Inflammatory macrophage (primary cell): ENCODE results near the gene TSHZ1.
A peak's percentile ranks its signal among the peaks of the same experiment; 100 is the strongest.
"Not testable (repeated sequence)": the region's sequence is repeated elsewhere in the genome, so short reads cannot be mapped to it uniquely, and the experiment has no call there.

Source experiments
- DNase-seq, 2 donors: peaks; one replicate each; pipeline ENCODE4 v3.0.0-alpha.2; 2020 to 2022

Gene TSHZ1

GRCh38 chr18:75183973-75184493 lies 26.6 kb upstream of the TSHZ1 start:
- no peak for DNase-seq

GRCh38 chr18:75185460-75185859 lies 25.1 kb upstream of the TSHZ1 start:
- no peak for DNase-seq

GRCh38 chr18:75187702-75188101 lies 22.9 kb upstream of the TSHZ1 start:
- DNase-seq, result not testable (repeated sequence)

- DNase-seq, result no peak
These were observed 20.9 kb upstream of the TSHZ1 start for GRCh38 chr18:75189696-75190095.

GRCh38 chr18:75192899-75193298 lies 17.7 kb upstream of the TSHZ1 start:
- no peak for DNase-seq

DNA sequence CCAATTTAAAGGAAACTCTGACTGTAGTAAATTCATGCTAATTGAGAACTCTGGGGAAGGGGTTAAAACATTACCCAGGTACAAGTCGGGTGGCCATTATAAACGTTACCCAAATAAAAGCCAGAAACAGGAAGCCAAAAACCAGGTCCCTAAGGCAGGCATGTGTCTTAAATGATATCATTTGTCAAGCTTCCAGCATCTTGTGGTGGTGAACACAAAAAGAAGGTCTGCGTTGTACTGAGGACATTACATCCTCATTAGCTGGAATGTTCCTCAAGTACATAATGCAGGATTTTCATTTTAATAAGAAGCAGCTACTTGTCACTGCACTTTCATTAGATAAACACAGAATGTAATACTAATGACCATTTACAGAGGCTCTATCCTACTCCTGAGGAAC lies 12.6 kb upstream of the TSHZ1 start:
- no peak for DNase-seq

- DNase-seq, result no peak
These were observed 11.3 kb upstream of the TSHZ1 start for GRCh38 chr18:75199327-75199726.

DNA sequence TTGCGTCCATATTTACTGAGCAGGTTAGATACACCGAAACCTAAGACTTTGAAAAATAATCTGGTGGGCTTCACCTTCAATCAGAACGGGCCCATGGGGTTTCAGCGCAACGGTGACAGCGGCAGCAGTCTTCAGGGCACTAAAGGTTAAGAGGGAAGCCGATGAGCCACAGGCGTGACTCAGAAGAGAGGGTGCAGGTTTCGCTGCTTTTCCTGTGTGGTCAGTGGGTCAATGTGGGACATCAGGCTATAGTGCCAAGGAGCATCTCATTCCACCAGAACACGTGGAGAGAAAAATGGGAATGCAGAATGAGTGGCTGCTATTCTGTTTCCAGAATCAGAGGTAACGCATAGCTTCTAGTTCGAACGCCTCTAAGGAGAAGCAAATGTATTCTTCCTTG lies 10.5 kb upstream of the TSHZ1 start:
- no peak for DNase-seq

DNA sequence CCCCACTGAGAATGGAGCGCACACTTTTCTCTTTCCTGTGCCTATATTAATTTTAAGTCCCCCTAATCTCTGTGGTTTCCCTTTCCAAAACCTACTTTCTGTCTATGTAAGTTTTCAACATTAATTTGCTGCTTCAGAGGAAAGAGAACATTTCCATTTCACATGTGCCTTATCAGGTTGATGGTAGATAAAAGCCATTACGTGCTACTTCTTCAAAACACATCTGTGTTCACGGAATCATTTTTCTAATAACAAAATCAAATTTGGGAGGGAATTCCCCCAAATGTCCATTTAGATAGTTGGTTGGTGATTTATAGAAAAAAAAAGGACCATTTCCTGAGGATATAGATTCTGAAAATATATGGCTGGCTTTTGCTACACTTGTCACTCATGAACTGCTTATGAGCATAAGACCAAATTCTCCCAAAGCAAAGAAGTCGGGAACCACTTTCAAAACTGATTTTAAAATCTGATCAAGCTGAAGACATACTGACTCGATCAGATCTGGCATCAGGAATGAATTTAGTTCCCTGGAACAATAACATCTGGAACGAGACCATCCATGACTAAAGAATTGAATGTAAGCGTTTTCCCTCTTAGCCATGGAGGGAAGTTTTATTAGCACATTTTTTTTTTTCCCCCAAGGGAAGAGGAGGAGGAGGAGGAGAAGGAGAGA lies 9.9 kb upstream of the TSHZ1 start:
- DNase-seq, result no peak

DNA sequence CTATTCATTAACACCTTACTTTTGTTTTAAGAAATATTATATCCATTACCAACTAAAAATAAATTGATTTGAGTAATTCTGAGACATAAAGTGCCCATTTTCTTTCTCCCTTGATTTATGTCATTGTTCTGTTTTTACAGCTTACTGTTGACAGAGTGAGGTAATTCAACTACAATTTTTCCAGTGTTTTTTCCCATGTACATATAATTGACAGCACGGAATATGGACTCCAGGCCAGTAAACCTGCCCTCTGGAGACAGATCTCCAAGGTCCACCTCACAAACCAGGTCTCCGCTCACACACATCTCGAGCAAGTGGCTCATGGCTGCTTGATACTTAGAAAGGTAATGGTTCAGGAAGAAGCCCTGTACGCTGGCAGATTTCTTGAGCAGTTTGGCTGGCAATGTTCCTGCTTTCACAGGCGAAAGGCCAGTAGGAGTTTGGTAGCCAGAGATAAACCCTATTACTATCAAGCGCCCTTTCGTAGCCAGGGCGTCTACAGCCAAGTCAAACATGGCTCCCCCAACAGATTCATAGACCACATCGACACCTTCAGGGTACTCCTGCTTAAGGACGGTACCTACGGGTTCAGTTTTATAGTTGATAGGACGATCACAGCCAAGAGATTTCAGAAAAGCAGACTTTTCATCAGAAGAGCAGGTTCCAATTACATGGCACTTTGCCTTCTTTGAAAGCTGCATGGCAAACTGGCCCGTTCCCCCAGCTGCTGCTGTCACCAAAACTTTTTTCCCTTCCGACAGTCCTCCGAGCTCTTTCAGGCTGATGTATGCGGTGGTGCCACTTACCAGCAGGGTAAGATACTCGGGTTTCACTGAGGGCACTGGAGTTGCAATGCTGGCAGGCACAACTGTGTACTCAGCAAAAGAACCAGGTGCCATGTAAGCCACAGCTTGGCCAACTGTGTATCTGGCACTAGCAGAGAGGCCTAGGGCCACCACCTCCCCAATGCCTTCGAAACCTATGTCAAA lies 9.0 kb upstream of the TSHZ1 start:
- DNase-seq, result no peak

GRCh38 chr18:75202696-75203365 lies 7.8 kb upstream of the TSHZ1 start:
- no peak for DNase-seq

DNA sequence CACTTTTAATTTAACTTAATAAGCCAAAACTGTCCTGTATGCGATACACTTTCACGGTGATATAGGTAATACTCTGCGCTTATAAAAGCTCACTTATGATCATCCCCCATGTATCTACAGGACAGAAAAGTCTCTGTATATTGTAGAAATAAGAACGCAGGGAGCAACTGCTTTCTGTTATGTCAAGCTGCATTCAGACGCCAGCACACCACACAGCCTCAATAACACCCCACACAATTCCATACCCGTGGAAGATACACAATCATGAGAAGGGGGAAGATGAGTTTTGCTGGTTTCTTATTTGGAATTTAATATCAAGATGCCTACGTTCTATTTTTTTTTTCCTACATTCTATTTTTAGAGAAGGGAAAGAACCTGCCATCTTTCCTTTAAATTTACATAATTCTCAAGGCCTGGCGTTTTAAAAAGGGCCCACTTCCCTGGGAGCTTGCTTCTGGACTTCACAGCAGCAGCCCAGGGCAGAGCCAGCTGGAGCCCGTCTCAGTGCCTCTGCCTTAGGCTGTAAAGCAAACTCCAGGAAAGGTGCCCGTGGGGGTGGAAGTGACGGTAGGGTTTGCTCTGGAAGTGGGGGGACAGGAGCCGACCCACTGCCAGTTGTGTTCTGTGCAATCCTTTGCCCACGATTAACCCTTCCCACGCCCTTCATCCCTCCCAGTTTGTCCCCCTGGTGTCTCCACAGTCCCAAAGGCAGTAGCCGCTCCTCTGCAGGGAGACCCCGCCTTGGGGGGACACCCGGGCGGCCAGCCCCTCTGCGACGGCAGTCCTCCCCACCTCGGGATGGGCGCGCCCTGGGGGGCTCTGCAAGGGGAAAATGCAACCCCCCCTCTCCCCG lies 7.0 kb upstream of the TSHZ1 start:
- no peak for DNase-seq

DNA sequence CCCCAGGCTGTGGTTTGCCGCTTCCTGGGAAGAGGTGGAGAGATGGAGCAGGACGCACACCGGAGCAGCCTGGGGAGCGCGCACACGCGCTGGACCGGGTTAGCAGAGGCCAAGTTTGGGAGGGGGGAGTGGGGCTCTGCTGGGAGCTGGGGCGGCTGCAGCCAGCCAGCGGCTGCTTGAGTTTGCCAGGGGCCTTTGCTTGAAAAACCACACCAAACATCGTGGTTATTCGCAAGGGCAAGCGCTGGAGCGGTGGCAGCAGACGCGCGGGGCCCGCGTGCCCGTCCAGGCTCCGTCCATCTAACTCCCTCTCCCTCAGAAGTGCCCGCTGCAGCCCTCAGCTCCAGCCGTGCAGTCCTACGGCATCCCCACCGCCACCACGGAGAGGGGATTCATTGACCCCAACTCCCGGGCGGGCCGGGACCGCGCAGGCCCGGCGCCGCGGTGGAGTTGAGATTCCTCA lies 6.3 kb upstream of the TSHZ1 start:
- no peak for DNase-seq

- DNase-seq, result peak in 1 of 2 donors; percentile 13
These were observed 5.7 kb upstream of the TSHZ1 start for GRCh38 chr18:75204732-75205513.

GRCh38 chr18:75205514-75206132 lies 5.0 kb upstream of the TSHZ1 start:
- no peak for DNase-seq

DNA sequence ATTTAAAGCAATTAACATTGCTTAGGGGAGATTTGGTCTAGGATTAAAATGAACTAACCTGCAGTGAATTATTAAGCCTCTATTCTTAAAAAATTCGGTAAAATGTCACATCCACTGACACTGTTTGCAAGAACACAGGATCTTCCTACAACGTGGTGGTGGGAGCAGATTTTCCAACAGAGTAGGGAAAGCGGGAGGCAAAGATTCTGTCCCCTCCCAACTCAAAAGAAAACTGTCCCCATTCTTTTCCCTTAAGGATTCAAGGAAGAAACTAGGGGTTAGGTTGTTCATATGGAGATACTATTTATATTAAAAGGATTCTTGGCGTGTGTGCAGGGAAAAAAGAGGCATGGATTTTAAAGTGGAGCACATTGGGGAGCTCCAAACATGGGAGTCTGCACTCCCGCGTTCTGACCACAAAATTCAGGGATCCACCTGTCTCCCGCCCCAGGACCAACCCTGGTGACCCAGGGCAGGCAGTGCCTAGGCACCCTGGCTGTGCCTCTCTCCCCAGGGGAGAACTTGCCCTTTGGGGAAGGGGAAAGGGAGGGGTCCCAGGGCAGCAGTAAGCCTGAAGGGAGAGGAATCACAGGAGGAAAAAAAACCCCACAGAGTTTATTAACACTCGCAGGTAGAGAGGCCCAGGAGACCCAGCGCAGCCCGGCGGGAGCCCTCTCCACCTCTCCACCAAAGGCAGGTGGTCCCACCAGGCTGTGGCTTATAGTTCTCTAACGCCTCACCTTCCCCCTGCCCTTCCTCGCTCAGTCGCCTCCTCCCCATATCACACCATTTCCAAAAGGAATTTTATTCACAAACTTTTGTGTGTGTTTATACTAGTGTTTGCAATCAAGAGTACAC lies 3.9 kb upstream of the TSHZ1 start:
- no peak for DNase-seq

DNA sequence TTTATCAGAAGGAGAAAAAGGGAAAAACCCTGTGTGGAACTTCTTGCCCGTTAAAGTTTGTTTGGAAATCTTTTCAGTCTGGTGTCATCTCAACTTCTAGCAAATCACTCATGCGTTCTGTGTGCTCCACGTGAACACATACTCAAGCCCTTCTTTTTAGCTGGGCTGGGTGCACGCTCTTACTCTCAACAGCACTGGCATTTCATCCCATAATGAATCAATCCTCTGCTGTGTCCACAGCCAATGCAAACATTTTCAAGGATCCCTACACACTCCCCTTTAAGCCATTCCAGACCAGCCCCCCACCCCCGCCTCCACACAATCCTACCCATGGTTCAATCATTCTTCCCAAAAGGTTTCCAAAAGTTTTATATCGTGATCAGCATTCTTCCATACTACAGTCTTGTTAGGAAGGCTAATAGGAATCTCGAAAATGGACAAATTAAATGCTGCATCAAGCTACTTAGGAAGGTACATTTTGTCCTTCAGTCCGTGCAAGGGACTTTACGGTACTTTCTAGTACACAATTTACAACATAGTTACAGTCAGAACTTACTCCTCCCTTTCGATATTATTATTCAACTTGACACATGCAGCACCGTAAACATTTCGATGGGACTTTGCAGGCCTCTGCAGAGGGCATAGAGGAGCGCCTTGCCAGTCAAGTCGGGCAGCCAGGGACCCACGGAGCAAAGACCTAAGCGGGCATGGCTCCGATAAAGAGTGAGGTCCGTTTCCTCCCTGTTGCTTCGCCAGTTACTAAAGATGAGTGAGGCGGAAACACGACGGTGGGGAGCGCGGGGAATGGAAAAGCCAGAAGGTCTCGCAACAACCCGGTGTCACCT lies 3.1 kb upstream of the TSHZ1 start:
- DNase-seq, result no peak

DNA sequence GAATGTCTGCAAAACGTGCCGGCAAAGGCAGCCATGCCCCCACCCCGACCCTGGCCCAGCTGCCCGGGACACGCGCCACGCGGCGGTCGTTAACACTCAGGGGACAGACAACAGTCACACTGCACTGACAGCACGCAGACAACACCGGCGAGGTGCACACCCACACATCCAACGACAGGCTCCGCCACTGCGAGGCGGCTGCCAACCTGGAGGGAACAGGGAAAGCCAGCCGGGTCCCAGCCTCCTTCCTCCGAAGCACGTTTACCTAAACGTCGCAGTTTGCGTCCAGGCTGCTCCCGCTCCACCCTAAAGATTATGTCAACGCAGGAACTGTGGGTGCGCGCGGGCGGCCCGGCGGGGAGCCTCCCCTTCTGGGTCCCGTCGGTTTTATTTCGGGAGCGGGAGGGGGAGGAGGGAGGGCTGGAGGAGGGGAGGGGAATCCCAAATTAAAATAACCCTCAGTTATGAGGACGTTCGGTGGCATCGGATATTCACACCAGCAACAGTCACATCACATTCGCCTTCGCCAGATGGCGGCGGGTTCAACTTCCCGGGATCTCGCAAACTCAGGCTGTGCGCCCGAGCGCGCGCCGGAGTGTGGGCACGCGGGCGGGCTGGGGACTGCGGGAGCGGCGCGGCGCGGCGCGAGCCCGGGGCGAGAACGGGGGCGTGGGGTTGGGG lies 2.3 kb upstream of the TSHZ1 start:
- DNase-seq, result peak; percentile 51 to 69
